ENCODE results near the gene SOX14. TPM values are rescaled to one million over a fixed set of nuclear protein-coding genes. Genes with fewer than 3 reads are reported as not detected.

Gene SOX14
- total RNA-seq, 1 donor from 2014 or later: not detected

- peak; percentile 67 for DNase-seq (ENCODE audit: low spot score)
- peaks cover 2% of the 10 kb centered on the region for H3K9me3 Mint-ChIP-seq
- Histone ChIP-seq H3K79me2 (ENCODE audit: low read depth) (no peaks in the 10 kb centered on the region), H2AFZ (replicated peaks) (no peak overlapping the region), H3K4me3 (peak overlapping the region; percentile 30), H4K20me1 (ENCODE audit: low read depth) (peaks cover 71% of the 10 kb centered on the region), H3K9ac (no peak overlapping the region), H3K4me1 (peaks cover 55% of the 10 kb centered on the region), H3F3A (ENCODE audit: low read depth) (peaks cover 48% of the 10 kb centered on the region), H3K27ac (no peak overlapping the region), H3K27me3 (peaks cover 100% of the 10 kb centered on the region), H3K4me2 (peak overlapping the region; percentile 74), H3K9me3 (ENCODE audit: low read depth) (no peaks in the 10 kb centered on the region), H3K36me3 (no peaks in the 10 kb centered on the region)
- H3K36me3 Mint-ChIP-seq: no peaks in the 10 kb centered on the region
- peaks cover 91% of the 10 kb centered on the region for H3K27me3 Mint-ChIP-seq (ENCODE audit: insufficient read depth, low read depth)
- peak overlapping the region; percentile 58 for H3K4me3 Mint-ChIP-seq
- no peak overlapping the region for H3K27ac Mint-ChIP-seq
- peak; percentile 98 for TF ChIP-seq EZH2 (IDR thresholded peaks at IDR 0.05)
- no peak for TF ChIP-seq CTCF (IDR thresholded peaks at IDR 0.05)
- TF ChIP-seq EZH2phosphoT487 (IDR thresholded peaks at IDR 0.05): peak; percentile 94
- H3K4me1 Mint-ChIP-seq: peaks cover 42% of the 10 kb centered on the region
Measured at GRCh38 chr3:137770835-137771399, 6.8 kb downstream of the SOX14 start.

- Histone ChIP-seq H4K20me1 (ENCODE audit: low read depth) (peaks cover 64% of the 10 kb centered on the region), H3K9me3 (ENCODE audit: low read depth) (no peaks in the 10 kb centered on the region), H3F3A (ENCODE audit: low read depth) (peaks cover 41% of the 10 kb centered on the region), H3K4me1 (peaks cover 48% of the 10 kb centered on the region), H3K9ac (no peak overlapping the region), H3K79me2 (ENCODE audit: low read depth) (no peaks in the 10 kb centered on the region), H3K27ac (no peak overlapping the region), H3K36me3 (no peaks in the 10 kb centered on the region), H2AFZ (replicated peaks) (no peak overlapping the region), H3K27me3 (peaks cover 100% of the 10 kb centered on the region), H3K4me2 (peak overlapping the region; percentile 74), H3K4me3 (peak overlapping the region; percentile 30)
- Mint-ChIP-seq H3K4me3 (peak overlapping the region; percentile 81), H3K9me3 (peaks cover 2% of the 10 kb centered on the region), H3K4me1 (peaks cover 42% of the 10 kb centered on the region), H3K27ac (no peak overlapping the region), H3K36me3 (no peaks in the 10 kb centered on the region), H3K27me3 (ENCODE audit: insufficient read depth, low read depth) (peaks cover 85% of the 10 kb centered on the region)
- peak; percentile 69 for DNase-seq (ENCODE audit: low spot score)
- TF ChIP-seq EZH2 (IDR thresholded peaks at IDR 0.05) (peak; percentile 90), EZH2phosphoT487 (IDR thresholded peaks at IDR 0.05) (peak; percentile 88), CTCF (IDR thresholded peaks at IDR 0.05) (no peak)
Measured at GRCh38 chr3:137771401-137772213, 7.5 kb downstream of the SOX14 start.

GRCh38 chr3:137772214-137772955, 8.3 kb downstream of the SOX14 start:
- H3K27me3 Mint-ChIP-seq (ENCODE audit: insufficient read depth, low read depth): peaks cover 78% of the 10 kb centered on the region

More at GRCh38 chr3:137772214-137772955, 8.3 kb downstream of the SOX14 start:
- Histone ChIP-seq H3K27me3 (peaks cover 100% of the 10 kb centered on the region), H3K9me3 (ENCODE audit: low read depth) (no peaks in the 10 kb centered on the region), H3K4me3 (peak overlapping the region; percentile 30), H3F3A (ENCODE audit: low read depth) (peaks cover 33% of the 10 kb centered on the region), H4K20me1 (ENCODE audit: low read depth) (peaks cover 57% of the 10 kb centered on the region), H3K4me1 (peaks cover 42% of the 10 kb centered on the region), H3K27ac (no peak overlapping the region), H2AFZ (replicated peaks) (no peak overlapping the region), H3K4me2 (peak overlapping the region; percentile 74), H3K36me3 (no peaks in the 10 kb centered on the region), H3K9ac (no peak overlapping the region), H3K79me2 (ENCODE audit: low read depth) (no peaks in the 10 kb centered on the region)
- peaks cover 2% of the 10 kb centered on the region for H3K9me3 Mint-ChIP-seq
- H3K4me1 Mint-ChIP-seq: peaks cover 35% of the 10 kb centered on the region
- H3K4me3 Mint-ChIP-seq: peak overlapping the region; percentile 81
- H3K36me3 Mint-ChIP-seq: no peaks in the 10 kb centered on the region
- DNase-seq (ENCODE audit: low spot score): no peak
- H3K27ac Mint-ChIP-seq: no peak overlapping the region
- TF ChIP-seq CTCF (IDR thresholded peaks at IDR 0.05): no peak
- peak; percentile 8 for TF ChIP-seq EZH2 (IDR thresholded peaks at IDR 0.05)
- peak; percentile 13 for TF ChIP-seq EZH2phosphoT487 (IDR thresholded peaks at IDR 0.05)

Data from neural progenitor cell (in vitro differentiated cells).